Adrenal gland (tissue), 12 donors: Measurements from ENCODE around the gene SYCN. TPM values are rescaled to one million over a fixed set of nuclear protein-coding genes. Genes with fewer than 3 reads are reported as not detected.
A peak's percentile ranks its signal among the peaks of the same experiment; 100 is the strongest.
"Not testable (repeated sequence)": the region's sequence is repeated elsewhere in the genome, so short reads cannot be mapped to it uniquely, and the experiment has no call there.

Experiments used
- DNase-seq, 7 donors: peaks; one replicate each; pipeline ENCODE4 v3.0.0-alpha.2; 2019 to 2020
- H3K27ac ChIP-seq, 5 donors: fragments of 200-600 bp; sonication (generic) in 4 of 5; 1 replicate in 3 of 5; 2 replicates in 2 of 5; pipeline versions ENCODE4 v1.5.1 to v1.8.0; 2016 to 2020; ENCODE audit warnings: mild to moderate bottlenecking in 1 of 5
- H3K27me3 ChIP-seq: fragments of 200-600 bp; 2 replicates; pipeline ENCODE4 v1.8.0; 2021
- H3K36me3 ChIP-seq, 2 donors: fragments of 200-600 bp; replicated peaks in 1 of 2; 1 replicate in 1 of 2; 2 replicates in 1 of 2; pipeline versions ENCODE4 v1.5.1 to v1.8.0; 2018 to 2022
- H3K4me1 ChIP-seq, 2 donors: fragments of 200-600 bp; replicated peaks in 1 of 2; 1 replicate in 1 of 2; 2 replicates in 1 of 2; pipeline versions ENCODE4 v1.5.1 to v1.8.0; 2018 to 2021
- H3K4me3 ChIP-seq, 4 donors: fragments of 200-600 bp; sonication (generic) in 3 of 4; one replicate each; pipeline ENCODE4 v1.5.1; 2016 to 2018
- H3K9me3 ChIP-seq, 3 donors: fragments of 200-600 bp; sonication (generic) in 1 of 3; replicated peaks in 1 of 3; 1 replicate in 2 of 3; 2 replicates in 1 of 3; pipeline versions ENCODE4 v1.5.1 to v1.8.0; 2016 to 2021
- CTCF ChIP-seq, 6 experiments: fragments of 450-650 bp in 4 of 6; fragments of 200-600 bp in 2 of 6; sonication (generic) in 1 of 6; IDR thresholded peaks; 1 replicate in 5 of 6; 2 replicates in 1 of 6; pipeline versions ENCODE4 v1.5.1 to v1.8.0; 2016 to 2021; ENCODE audit warnings: antibody characterized with exemption in 6 of 6, mild to moderate bottlenecking in 2 of 6, moderate library complexity in 1 of 6
- POLR2A ChIP-seq, 2 donors: fragments of 450-650 bp; IDR thresholded peaks; one replicate each; pipeline ENCODE4 v1.6.1; 2017; ENCODE audit warnings: antibody characterized with exemption in 2 of 2, mild to moderate bottlenecking in 2 of 2, moderate library complexity in 1 of 2
- WGBS, 4 donors: extraction: QIAGEN DNeasy Blood & Tissue Kit in 2 of 4; methylation state at CpG; one replicate each; pipeline versions ENCODE4 v1.1.5 to v1.1.7; 2013 to 2017; 5-methylcytosine and 5-hydroxymethylcytosine counted together
- intact Hi-C, 2 donors: fragments of 100-400 bp; cut with DNase I; formaldehyde crosslinking; loops; one replicate each; pipeline versions ENCODE4 v1.14.1 to v1.15.0; 2022 to 2023
- polyA plus RNA-seq, 3 donors: library from polyadenylated mRNA; stranded (reverse); fragments of 200-250 nt in 2 of 3; fragments of 350-450 nt in 1 of 3; fragmentation: Illumina TruSeq in 1 of 3; extraction: RNeasy Lipid Tissue Mini Kit (QIAGEN cat#74804) in 1 of 3; gene quantifications; one replicate each; pipeline ENCODE4 v1.2.3, GENCODE V29; 2013 to 2014
- total RNA-seq, 9 donors: library from RNA; depleted of rRNA in 4 of 9; stranded (reverse); fragments of >200 nt in 4 of 9; fragments of 120-200 nt in 1 of 9; fragmentation: NEBNext Ultra II Directional in 1 of 9; extraction: Animal tissue kit (Norgen Biotek cat#: 25700) in 1 of 9; gene quantifications; one replicate each; pipeline versions ENCODE4 v1.1.0 to v1.2.4, GENCODE V29; 2013 to 2023
- donor health status: healthy with polysubstance abuse.
- donor health status: Bipolar disorder and iron deficiency.
- donor health status: DM: yes; HTN: yes; CAD: no.
- donor health status: DM: no; HTN: no; CAD: no.
- donor health status: DM: no; HTN: no; CAD: no.
- donor health status: DM: yes; HTN: yes; CAD: no.

The SYCN gene
- total and polyA plus RNA-seq, 12 donors: 0.43 to 0.76 (median 0.67) TPM; not detected in 9

DNA sequence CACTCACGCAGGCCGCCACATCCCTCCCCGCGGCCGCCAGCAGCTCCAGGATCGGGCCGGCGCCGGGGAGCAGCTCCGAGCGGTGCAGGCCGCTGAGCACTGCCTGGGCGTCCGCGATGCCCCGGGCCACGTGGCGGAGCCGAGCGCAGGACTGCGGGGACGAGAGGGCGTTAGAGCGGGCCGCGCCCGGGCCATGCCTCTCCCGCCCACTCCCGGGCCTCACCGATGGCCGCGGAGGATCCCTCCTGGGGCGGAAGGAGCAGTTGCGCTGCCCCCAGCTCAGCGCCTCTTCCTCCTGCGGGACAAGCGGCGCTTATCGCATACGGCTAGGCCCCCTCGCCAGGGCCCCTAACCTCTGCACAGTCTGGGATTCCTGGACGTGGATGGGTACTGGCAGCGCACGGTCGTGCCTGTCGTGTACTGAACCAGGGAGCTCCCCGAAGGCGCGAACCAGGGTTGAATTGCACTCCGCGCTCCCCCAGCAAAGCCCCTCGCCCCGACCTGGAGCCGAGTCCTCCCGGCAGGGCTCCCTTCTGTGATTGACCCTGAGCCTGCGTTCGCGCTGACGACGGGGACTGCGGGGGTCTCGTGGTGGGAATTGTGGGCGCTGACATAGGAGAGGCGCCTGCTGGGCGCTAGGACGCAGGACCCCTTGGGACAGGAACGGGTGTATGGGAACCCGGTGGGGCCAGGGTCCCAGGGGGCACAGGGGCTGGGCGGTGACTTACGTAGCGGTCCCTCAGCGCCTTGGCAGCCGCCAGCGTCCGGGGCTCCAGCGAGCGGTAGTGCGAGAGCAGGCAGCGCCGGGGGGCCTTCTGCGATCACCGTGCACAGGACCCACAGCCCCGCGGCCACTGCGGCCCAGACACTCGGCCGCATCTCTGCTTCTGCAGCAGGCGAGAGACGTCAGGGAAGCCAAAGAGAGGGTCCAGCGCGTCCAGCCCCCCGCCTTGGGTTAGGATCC lies 43.9 kb upstream of the SYCN start:
- no peaks in the 10 kb centered on the region for H3K36me3 ChIP-seq
- no peak overlapping the region for H3K4me3 ChIP-seq
- DNase-seq: no peak
- intact Hi-C loops: no loop called here
- 0 to 54% (median 27%) methylated on average over 8 to 92 of the region's 92 CpGs for WGBS, 4 donors
- no peak overlapping the region for H3K27ac ChIP-seq
- H3K27me3 ChIP-seq: peaks cover 28% of the 10 kb centered on the region
- TF ChIP-seq POLR2A (IDR thresholded peaks at IDR 0.05): no peak
- TF ChIP-seq CTCF (IDR thresholded peaks at IDR 0.05): no peak
- H3K9me3 ChIP-seq: no peaks in the 10 kb centered on the region
- H3K4me1 ChIP-seq: no peaks in the 10 kb centered on the region

DNA sequence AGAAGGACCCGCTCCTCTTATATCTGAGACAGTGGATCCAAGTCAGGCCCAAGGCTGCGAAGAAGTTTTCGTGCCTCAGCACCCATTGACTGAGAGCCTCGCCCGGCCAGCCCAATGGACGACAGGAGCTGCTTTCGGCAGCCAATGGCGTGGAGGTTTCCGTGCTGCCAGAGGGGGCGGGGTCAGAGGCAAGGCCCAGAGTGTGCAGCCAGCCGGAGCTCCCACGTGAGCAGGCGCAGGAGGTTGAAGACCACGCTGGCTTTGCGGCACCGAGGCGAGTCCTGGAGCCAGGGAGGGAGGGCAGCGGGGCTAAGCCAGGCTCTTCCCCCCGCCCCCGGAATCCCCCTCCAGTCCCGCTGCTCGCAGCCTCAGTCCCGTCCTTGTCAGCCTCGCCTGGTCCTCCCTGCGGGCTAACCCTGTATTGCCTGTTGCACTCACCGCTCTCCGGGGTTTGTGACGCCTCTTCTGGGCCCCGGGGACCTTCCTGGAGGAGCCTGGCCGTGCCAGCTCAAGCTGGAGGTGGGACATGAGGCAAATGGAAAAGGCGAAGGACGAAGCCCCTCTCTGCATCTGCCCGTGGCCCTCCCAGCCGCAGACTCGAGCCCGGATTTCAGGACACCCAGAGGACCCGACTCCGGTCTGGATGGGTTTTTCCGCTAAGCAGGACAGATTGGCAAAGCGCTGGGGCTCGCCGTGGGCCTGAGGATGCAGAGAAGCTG lies 43.0 kb upstream of the SYCN start:
- Histone ChIP-seq H3K27ac (no peak overlapping the region), H3K9me3 (no peaks in the 10 kb centered on the region), H3K36me3 (no peaks in the 10 kb centered on the region), H3K4me3 (no peak overlapping the region), H3K4me1 (no peaks in the 10 kb centered on the region), H3K27me3 (peaks cover 28% of the 10 kb centered on the region)
- 37 to 47% (median 41%) methylated on average over 14 to 42 of the region's 42 CpGs for WGBS, 4 donors
- peak in 4 of 7 donors; percentile 8 to 60 (median 22) for DNase-seq
- TF ChIP-seq CTCF (IDR thresholded peaks at IDR 0.05) (no peak), POLR2A (IDR thresholded peaks at IDR 0.05) (no peak)
- intact Hi-C loops: no loop called here

DNA sequence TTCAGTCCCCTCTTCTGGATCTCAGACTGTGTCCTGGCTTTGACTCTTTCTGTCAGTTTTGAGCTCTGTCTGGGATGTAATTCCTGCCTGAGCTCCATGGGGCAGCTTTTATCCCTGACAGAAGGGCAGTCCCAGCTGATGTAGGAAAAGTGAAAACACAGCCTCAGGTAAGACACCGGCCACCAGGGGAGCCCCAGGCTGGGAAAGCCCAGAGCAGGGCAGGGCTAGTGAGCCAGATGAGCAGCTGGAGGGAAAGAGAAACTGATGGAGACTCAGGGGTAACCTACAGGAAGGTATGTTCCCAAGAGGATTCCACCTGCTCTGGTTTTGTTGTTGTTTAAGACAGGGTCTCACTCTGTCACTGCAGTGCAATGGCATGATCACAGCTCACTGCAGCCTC lies 41.1 kb upstream of the SYCN start:
- intact Hi-C loops, H3K4me3 ChIP-seq, H3K36me3 ChIP-seq, H3K27ac ChIP-seq, DNase-seq, H3K4me1 ChIP-seq, H3K9me3 ChIP-seq: not testable (repeated sequence)
- peaks cover 23% of the 10 kb centered on the region for H3K27me3 ChIP-seq
- WGBS, 4 donors: no CpG with 5 or more reads among the region's 1 CpG

DNA sequence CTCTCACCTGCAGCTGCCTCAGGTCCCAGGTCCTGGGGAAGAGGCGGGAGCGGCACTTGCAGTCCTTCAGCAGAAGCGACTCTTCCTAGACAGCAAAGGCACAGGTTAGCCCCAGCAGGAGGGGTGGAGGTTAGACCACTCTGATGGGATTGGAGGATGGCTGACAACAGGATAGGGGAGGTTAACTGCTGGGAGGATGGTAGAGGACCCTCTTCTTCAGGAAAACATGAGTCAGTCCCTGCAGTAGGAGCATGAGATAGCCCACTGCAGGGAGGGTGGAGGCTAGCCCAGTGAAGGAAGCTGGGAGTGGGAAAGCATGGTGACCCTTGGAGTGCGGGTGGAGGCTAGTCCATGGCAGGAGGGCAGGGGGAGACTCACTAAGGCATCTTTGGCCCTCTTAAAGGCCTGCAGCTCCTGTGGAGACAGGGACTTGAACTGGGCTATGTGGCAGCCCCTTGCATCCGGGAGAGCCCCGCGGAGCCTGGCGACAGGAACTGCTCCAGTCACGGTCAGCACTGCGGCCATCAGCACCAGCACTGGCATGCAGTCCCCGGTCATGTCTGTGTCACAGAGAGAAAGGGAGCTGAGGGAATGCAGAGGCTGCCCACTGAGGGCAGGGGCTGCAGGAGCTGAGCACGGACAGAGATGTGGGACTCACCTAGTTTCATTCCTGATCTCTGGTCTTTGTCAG lies 40.5 kb upstream of the SYCN start, which contains the start of gene IFNL3:
TSS of gene IFNL3 (minus strand) at position 597 of the 691 bp plus-strand sequence. CDS start at position 558, 39 bp downstream.
- peaks cover 22% of the 10 kb centered on the region for H3K27me3 ChIP-seq
- intact Hi-C loops, H3K27ac ChIP-seq: not testable (repeated sequence)

DNA sequence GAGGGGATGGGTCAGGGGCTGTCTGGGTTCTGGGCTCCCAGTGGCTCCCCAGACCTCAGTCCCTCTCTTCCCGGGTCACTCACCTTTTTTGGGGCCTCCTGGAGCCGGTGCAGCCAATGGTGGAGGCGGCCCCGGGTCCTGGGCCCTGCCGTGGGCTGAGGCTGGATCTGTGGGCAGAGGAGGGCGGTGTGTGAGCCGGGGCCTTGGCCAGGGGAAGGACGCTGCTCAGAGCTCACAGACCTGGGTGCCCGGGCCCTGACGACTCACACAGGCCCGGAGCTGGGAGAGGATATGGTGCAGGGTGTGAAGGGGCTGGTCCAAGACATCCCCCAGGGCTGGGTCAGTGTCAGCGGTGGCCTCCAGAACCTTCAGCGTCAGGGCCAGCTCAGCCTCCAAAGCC lies 39.7 kb upstream of the SYCN start:
- intact Hi-C loops, H3K4me3 ChIP-seq, H3K36me3 ChIP-seq, H3K4me1 ChIP-seq, H3K9me3 ChIP-seq, H3K27ac ChIP-seq, DNase-seq: not testable (repeated sequence)
- 73 to 81% (median 80%) methylated on average over 5 to 13 of the region's 13 CpGs; no CpG with 5 or more reads in 1 of the 4 donors for WGBS, 4 donors
- peaks cover 19% of the 10 kb centered on the region for H3K27me3 ChIP-seq

More for the DNA sequence above, 40.5 kb upstream of the SYCN start, which contains the start of gene IFNL3:
- 79 to 91% (median 86%) methylated on average over 7 to 11 of the region's 12 CpGs for WGBS, 4 donors
- not testable (repeated sequence) for H3K4me3 ChIP-seq, H3K4me1 ChIP-seq, H3K9me3 ChIP-seq, H3K36me3 ChIP-seq, DNase-seq
